Measurements from ENCODE around the gene MEF2B. TPM values are rescaled to one million over a fixed set of nuclear protein-coding genes. Genes with fewer than 3 reads are reported as not detected.

MEF2B gene
- total and polyA plus RNA-seq, 10 of the 15 experiments (the other 5 are each of a cell fraction or from before 2014, with no cell fraction given) = 0.09 to 33.0 (median 8.9) TPM

Other genes with a start within 250 kb of the MEF2B start
Only the 7 nearest of the 13 such genes appear.
- 8.0 and 10.4 TPM in 2 replicates for gene SLC25A42, start 106.3 kb downstream of the MEF2B start, total RNA-seq (2014; rRNA removed)
- 5.2 and 7.0 TPM in 2 replicates for gene SLC25A42, start 106.3 kb downstream of the MEF2B start, total RNA-seq (2014; rRNA removed; fragmentation: Illumina TruSeq; extraction: Trizol)
- 17.0 and 17.2 TPM in 2 replicates for gene SLC25A42, start 106.3 kb downstream of the MEF2B start, total RNA-seq (2021)
- gene SLC25A42, start 106.3 kb downstream of the MEF2B start, polyA plus RNA-seq (2011; rRNA removed) = 3.6 and 5.9 TPM in 2 replicates
- 4.2 and 8.8 TPM in 2 replicates for gene SLC25A42, start 106.3 kb downstream of the MEF2B start, polyA plus RNA-seq (2014; fragmentation: Illumina TruSeq; extraction: Trizol)
- 1 to 10 TPM in 1 of 2 experiments, under 1 TPM in 1; 0.24 to 1.5 TPM for gene SLC25A42, start 106.3 kb downstream of the MEF2B start, polyA plus RNA-seq (2014; fragmentation: Nextera tagmentation; extraction: Ambion mirVana)
- gene SLC25A42, start 106.3 kb downstream of the MEF2B start, polyA plus RNA-seq (2014; rRNA removed) = 14.5 and 18.0 TPM in 2 replicates
- 10 to 100 TPM; 17.4 to 19.2 TPM for gene SLC25A42, start 106.3 kb downstream of the MEF2B start, polyA plus RNA-seq (2016; fragmentation: Nextera tagmentation; extraction: Ambion mirVana)
- gene TMEM161A, start 31.8 kb downstream of the MEF2B start, total RNA-seq (2014; rRNA removed) = 27.6 and 32.1 TPM in 2 replicates
- gene TMEM161A, start 31.8 kb downstream of the MEF2B start, total RNA-seq (2014; rRNA removed; fragmentation: Illumina TruSeq; extraction: Trizol) = 8.4 and 9.1 TPM in 2 replicates
- gene TMEM161A, start 31.8 kb downstream of the MEF2B start, total RNA-seq (2021) = 27.7 and 28.3 TPM in 2 replicates
- 5.7 and 16.4 TPM in 2 replicates for gene TMEM161A, start 31.8 kb downstream of the MEF2B start, polyA plus RNA-seq (2011; rRNA removed)
- 0.79 and 7.3 TPM in 2 replicates for gene TMEM161A, start 31.8 kb downstream of the MEF2B start, polyA plus RNA-seq (2014; fragmentation: Illumina TruSeq; extraction: Trizol)
- gene TMEM161A, start 31.8 kb downstream of the MEF2B start, polyA plus RNA-seq (2014; fragmentation: Nextera tagmentation; extraction: Ambion mirVana) = 1 to 10 TPM; 1.1 to 2.0 TPM
- 37.1 and 43.9 TPM in 2 replicates for gene TMEM161A, start 31.8 kb downstream of the MEF2B start, polyA plus RNA-seq (2014; rRNA removed)
- 10 to 100 TPM; 21.6 to 24.6 TPM for gene TMEM161A, start 31.8 kb downstream of the MEF2B start, polyA plus RNA-seq (2016; fragmentation: Nextera tagmentation; extraction: Ambion mirVana)
- 31.1 and 33.5 TPM in 2 replicates for gene BORCS8, start 21.9 kb upstream of the MEF2B start, total RNA-seq (2014; rRNA removed)
- gene BORCS8, start 21.9 kb upstream of the MEF2B start, total RNA-seq (2014; rRNA removed; fragmentation: Illumina TruSeq; extraction: Trizol) = 14.9 TPM in 2 replicates
- gene BORCS8, start 21.9 kb upstream of the MEF2B start, total RNA-seq (2021) = 25.8 and 27.1 TPM in 2 replicates
- 5.3 and 13.7 TPM in 2 replicates for gene BORCS8, start 21.9 kb upstream of the MEF2B start, polyA plus RNA-seq (2011; rRNA removed)
- gene BORCS8, start 21.9 kb upstream of the MEF2B start, polyA plus RNA-seq (2014; fragmentation: Illumina TruSeq; extraction: Trizol) = 8.6 and 19.6 TPM in 2 replicates
- 1 to 10 TPM; 3.7 to 6.0 TPM for gene BORCS8, start 21.9 kb upstream of the MEF2B start, polyA plus RNA-seq (2014; fragmentation: Nextera tagmentation; extraction: Ambion mirVana)
- gene BORCS8, start 21.9 kb upstream of the MEF2B start, polyA plus RNA-seq (2014; rRNA removed) = 30.8 and 31.5 TPM in 2 replicates
- 10 to 100 TPM; 39.0 to 40.3 TPM for gene BORCS8, start 21.9 kb upstream of the MEF2B start, polyA plus RNA-seq (2016; fragmentation: Nextera tagmentation; extraction: Ambion mirVana)
- gene RFXANK, start 22.0 kb upstream of the MEF2B start, total RNA-seq (2014; rRNA removed) = 98.3 and 125 TPM in 2 replicates
- gene RFXANK, start 22.0 kb upstream of the MEF2B start, total RNA-seq (2014; rRNA removed; fragmentation: Illumina TruSeq; extraction: Trizol) = 81.0 and 88.1 TPM in 2 replicates
- 113 and 118 TPM in 2 replicates for gene RFXANK, start 22.0 kb upstream of the MEF2B start, total RNA-seq (2021)
- 35.0 and 73.8 TPM in 2 replicates for gene RFXANK, start 22.0 kb upstream of the MEF2B start, polyA plus RNA-seq (2011; rRNA removed)
- gene RFXANK, start 22.0 kb upstream of the MEF2B start, polyA plus RNA-seq (2014; fragmentation: Illumina TruSeq; extraction: Trizol) = 40.2 and 89.4 TPM in 2 replicates
- 10 to 100 TPM; 70.8 TPM for gene RFXANK, start 22.0 kb upstream of the MEF2B start, polyA plus RNA-seq (2014; fragmentation: Nextera tagmentation; extraction: Ambion mirVana)
- gene RFXANK, start 22.0 kb upstream of the MEF2B start, polyA plus RNA-seq (2014; rRNA removed) = 102 and 126 TPM in 2 replicates
- 100 to 1,000 TPM; 108 to 119 TPM for gene RFXANK, start 22.0 kb upstream of the MEF2B start, polyA plus RNA-seq (2016; fragmentation: Nextera tagmentation; extraction: Ambion mirVana)
- 22.4 and 23.9 TPM in 2 replicates for gene NR2C2AP, start 33.2 kb upstream of the MEF2B start, total RNA-seq (2014; rRNA removed)
- 19.7 and 22.5 TPM in 2 replicates for gene NR2C2AP, start 33.2 kb upstream of the MEF2B start, total RNA-seq (2014; rRNA removed; fragmentation: Illumina TruSeq; extraction: Trizol)
- 27.8 and 28.5 TPM in 2 replicates for gene NR2C2AP, start 33.2 kb upstream of the MEF2B start, total RNA-seq (2021)
- gene NR2C2AP, start 33.2 kb upstream of the MEF2B start, polyA plus RNA-seq (2011; rRNA removed) = 13.0 and 22.0 TPM in 2 replicates
- 13.6 and 21.5 TPM in 2 replicates for gene NR2C2AP, start 33.2 kb upstream of the MEF2B start, polyA plus RNA-seq (2014; fragmentation: Illumina TruSeq; extraction: Trizol)
- gene NR2C2AP, start 33.2 kb upstream of the MEF2B start, polyA plus RNA-seq (2014; fragmentation: Nextera tagmentation; extraction: Ambion mirVana) = 10 to 100 TPM; 43.3 to 44.8 TPM
- 31.0 and 33.7 TPM in 2 replicates for gene NR2C2AP, start 33.2 kb upstream of the MEF2B start, polyA plus RNA-seq (2014; rRNA removed)
- 10 to 100 TPM; 28.4 to 29.0 TPM for gene NR2C2AP, start 33.2 kb upstream of the MEF2B start, polyA plus RNA-seq (2016; fragmentation: Nextera tagmentation; extraction: Ambion mirVana)
- gene NCAN, start 41.7 kb upstream of the MEF2B start, total RNA-seq (2014; rRNA removed) = 0.11 and 0.34 TPM in 2 replicates
- 0.09 and 0.14 TPM in 2 replicates for gene NCAN, start 41.7 kb upstream of the MEF2B start, total RNA-seq (2014; rRNA removed; fragmentation: Illumina TruSeq; extraction: Trizol)
- 0.10 and 0.16 TPM in 2 replicates for gene NCAN, start 41.7 kb upstream of the MEF2B start, total RNA-seq (2021)
- gene NCAN, start 41.7 kb upstream of the MEF2B start, polyA plus RNA-seq (2011; rRNA removed) = 0.12 and 0.13 TPM in 2 replicates
- 0.26 TPM in 1 of 2 replicates, not detected in the other for gene NCAN, start 41.7 kb upstream of the MEF2B start, polyA plus RNA-seq (2014; fragmentation: Illumina TruSeq; extraction: Trizol)
- under 1 TPM in 1 of 2 experiments, not detected in 1; 0.02 TPM for gene NCAN, start 41.7 kb upstream of the MEF2B start, polyA plus RNA-seq (2014; fragmentation: Nextera tagmentation; extraction: Ambion mirVana)
- gene NCAN, start 41.7 kb upstream of the MEF2B start, polyA plus RNA-seq (2014; rRNA removed) = 0.19 and 0.51 TPM in 2 replicates
- gene NCAN, start 41.7 kb upstream of the MEF2B start, polyA plus RNA-seq (2016; fragmentation: Nextera tagmentation; extraction: Ambion mirVana) = under 1 TPM; 0.12 to 0.20 TPM
- gene TM6SF2, start 103.0 kb upstream of the MEF2B start, total RNA-seq (2014; rRNA removed) = 0.34 TPM in 1 of 2 replicates, not detected in the other
- gene TM6SF2, start 103.0 kb upstream of the MEF2B start, total RNA-seq (2014; rRNA removed; fragmentation: Illumina TruSeq; extraction: Trizol) = not detected in 2 replicates
- gene TM6SF2, start 103.0 kb upstream of the MEF2B start, total RNA-seq (2021) = not detected in 2 replicates
- gene TM6SF2, start 103.0 kb upstream of the MEF2B start, polyA plus RNA-seq (2011; rRNA removed) = not detected in 2 replicates
- not detected in 2 replicates for gene TM6SF2, start 103.0 kb upstream of the MEF2B start, polyA plus RNA-seq (2014; fragmentation: Illumina TruSeq; extraction: Trizol)
- gene TM6SF2, start 103.0 kb upstream of the MEF2B start, polyA plus RNA-seq (2014; fragmentation: Nextera tagmentation; extraction: Ambion mirVana) = not detected
- not detected in 2 replicates for gene TM6SF2, start 103.0 kb upstream of the MEF2B start, polyA plus RNA-seq (2014; rRNA removed)
- not detected for gene TM6SF2, start 103.0 kb upstream of the MEF2B start, polyA plus RNA-seq (2016; fragmentation: Nextera tagmentation; extraction: Ambion mirVana)